Ascending aorta (tissue), 2 donors: ENCODE data around the gene FCSK. TPM values are rescaled to one million over a fixed set of nuclear protein-coding genes. Genes with fewer than 3 reads are reported as not detected.

Source experiments
- DNase-seq, 2 donors: peaks; one replicate each; pipeline ENCODE4 v3.0.0-alpha.2; 2019; ENCODE audit warnings: low spot score in 2 of 2
- H3K27ac ChIP-seq, 2 donors: fragments of 200-600 bp; sonication (generic); one replicate each; pipeline ENCODE4 v1.5.1; 2016 to 2017; ENCODE audit warnings: mild to moderate bottlenecking in 1 of 2
- H3K27me3 ChIP-seq: fragments of 200-600 bp; sonication (generic); one replicate; pipeline ENCODE4 v1.5.1; 2017
- H3K36me3 ChIP-seq, 2 donors: fragments of 200-600 bp; sonication (generic); one replicate each; pipeline ENCODE4 v1.5.1; 2016
- H3K4me1 ChIP-seq, 2 donors: fragments of 200-600 bp; sonication (generic); one replicate each; pipeline ENCODE4 v1.5.1; 2016 to 2017; ENCODE audit warnings: mild to moderate bottlenecking in 1 of 2
- H3K4me3 ChIP-seq, 2 donors: fragments of 200-600 bp; sonication (generic); one replicate each; pipeline ENCODE4 v1.5.1; 2016 to 2017; ENCODE audit warnings: mild to moderate bottlenecking in 1 of 2
- H3K9me3 ChIP-seq, 2 donors: fragments of 200-600 bp; sonication (generic); one replicate each; pipeline ENCODE4 v1.5.1; 2016
- CTCF ChIP-seq, 3 experiments: fragments of 200-600 bp in 2 of 3; fragments of 450-650 bp in 1 of 3; sonication (generic) in 2 of 3; IDR thresholded peaks; one replicate each; pipeline ENCODE4 v1.5.1; 2016 to 2019; ENCODE audit warnings: antibody characterized with exemption in 3 of 3, mild to moderate bottlenecking in 1 of 3, moderate library complexity in 1 of 3
- intact Hi-C: fragments of 100-400 bp; cut with DNase I; formaldehyde crosslinking; loops from one replicate; pipeline ENCODE4 v1.15.1; 2023
- total RNA-seq: library from RNA; depleted of rRNA; stranded (reverse); fragments of >200 nt; gene quantifications from one replicate; pipeline ENCODE4 v1.1.0, GENCODE V29; 2016

Gene FCSK
- total RNA-seq, 1 donor from 2014 or later, result 54.5 TPM

- no peaks in the 10 kb centered on the region for H3K9me3 ChIP-seq
- no peak for TF ChIP-seq CTCF (IDR thresholded peaks at IDR 0.05)
- H3K4me1 ChIP-seq, result no peaks in the 10 kb centered on the region
- H3K36me3 ChIP-seq, result no peaks in the 10 kb centered on the region
- H3K27me3 ChIP-seq, result no peaks in the 10 kb centered on the region
- no peak overlapping the region for H3K4me3 ChIP-seq
- intact Hi-C loops, result no loop called here
- DNase-seq, result no peak
- no peak overlapping the region for H3K27ac ChIP-seq
Measured at GRCh38 chr16:70421014-70421413, 33.4 kb upstream of the FCSK start.

GRCh38 chr16:70421473-70422311, 32.7 kb upstream of the FCSK start:
- H3K36me3 ChIP-seq, result no peaks in the 10 kb centered on the region
- intact Hi-C loops, result no loop called here
- no peaks in the 10 kb centered on the region for H3K27me3 ChIP-seq
- H3K27ac ChIP-seq, result no peak overlapping the region
- no peaks in the 10 kb centered on the region for H3K9me3 ChIP-seq
- no peak overlapping the region for H3K4me3 ChIP-seq
- no peaks in the 10 kb centered on the region for H3K4me1 ChIP-seq
- TF ChIP-seq CTCF (IDR thresholded peaks at IDR 0.05), result no peak
- no peak for DNase-seq

GRCh38 chr16:70422543-70422942, 31.9 kb upstream of the FCSK start:
- peaks cover 0 to 1% of the 10 kb centered on the region in 2 donors for H3K4me1 ChIP-seq
- no peaks in the 10 kb centered on the region for H3K9me3 ChIP-seq
- H3K27ac ChIP-seq, result no peak overlapping the region
- H3K27me3 ChIP-seq, result no peaks in the 10 kb centered on the region
- H3K4me3 ChIP-seq, result no peak overlapping the region
- no peak for TF ChIP-seq CTCF (IDR thresholded peaks at IDR 0.05)
- intact Hi-C loops, result no loop called here
- DNase-seq, result no peak
- H3K36me3 ChIP-seq, result no peaks in the 10 kb centered on the region

GRCh38 chr16:70427786-70428177, 26.6 kb upstream of the FCSK start:
- DNase-seq, result no peak
- H3K27ac ChIP-seq, result peak overlapping the region; percentile 86 to 92

GRCh38 chr16:70428178-70428998, 26.0 kb upstream of the FCSK start:
- H3K4me1 ChIP-seq, result peaks cover 23 to 41% of the 10 kb centered on the region in 2 donors
- H3K4me3 ChIP-seq, result peak overlapping the region in 1 of 2 donors; percentile 1
- no peak for TF ChIP-seq CTCF (IDR thresholded peaks at IDR 0.05)
- no peaks in the 10 kb centered on the region for H3K27me3 ChIP-seq
- no peaks in the 10 kb centered on the region for H3K36me3 ChIP-seq
- H3K9me3 ChIP-seq, result no peaks in the 10 kb centered on the region
- peak overlapping the region; percentile 86 to 92 for H3K27ac ChIP-seq
- DNase-seq, result peak; percentile 80 to 94
- intact Hi-C loops, result no loop called here

More at GRCh38 chr16:70427786-70428177, 26.6 kb upstream of the FCSK start:
- no peak for TF ChIP-seq CTCF (IDR thresholded peaks at IDR 0.05)
- H3K9me3 ChIP-seq, result no peaks in the 10 kb centered on the region
- intact Hi-C loops, result no loop called here
- no peaks in the 10 kb centered on the region for H3K36me3 ChIP-seq
- H3K4me1 ChIP-seq, result peaks cover 18 to 36% of the 10 kb centered on the region in 2 donors
- H3K27me3 ChIP-seq, result no peaks in the 10 kb centered on the region
- H3K4me3 ChIP-seq, result peak overlapping the region in 1 of 2 donors; percentile 1
